Endothelial cell (in vitro differentiated cells): ENCODE data around the gene USP15. TPM values are rescaled to one million over a fixed set of nuclear protein-coding genes. Genes with fewer than 3 reads are reported as not detected.
A peak's percentile ranks its signal among the peaks of the same experiment; 100 is the strongest.

ENCODE experiments used
- DNase-seq: peaks from one replicate; pipeline ENCODE4 v3.0.0; 2021; ENCODE audit warnings: low spot score
- H3K27ac Mint-ChIP-seq: one replicate; pipeline ENCODE4 v1.8.0; 2021; ENCODE audit warnings: mixed read lengths, inconsistent platforms; ENCODE audit not compliant: unreplicated experiment
- H3K27me3 Mint-ChIP-seq: one replicate; pipeline ENCODE4 v1.8.0; 2021; ENCODE audit warnings: mild to moderate bottlenecking, moderate library complexity, mixed read lengths, inconsistent platforms; ENCODE audit not compliant: unreplicated experiment
- H3K36me3 Mint-ChIP-seq: one replicate; pipeline ENCODE4 v1.8.0; 2021; ENCODE audit warnings: mild to moderate bottlenecking, low read depth, mixed read lengths, inconsistent platforms; ENCODE audit not compliant: unreplicated experiment
- H3K4me1 Mint-ChIP-seq: one replicate; pipeline ENCODE4 v1.8.0; 2021; ENCODE audit warnings: mild to moderate bottlenecking, mixed read lengths, inconsistent platforms; ENCODE audit not compliant: unreplicated experiment
- H3K4me3 Mint-ChIP-seq: one replicate; pipeline ENCODE4 v1.8.0; 2021; ENCODE audit warnings: mild to moderate bottlenecking, mixed read lengths, inconsistent platforms; ENCODE audit not compliant: unreplicated experiment
- H3K9me3 Mint-ChIP-seq: one replicate; pipeline ENCODE4 v1.8.0; 2021; ENCODE audit warnings: mixed read lengths, inconsistent platforms; ENCODE audit not compliant: unreplicated experiment
- total RNA-seq: library from RNA; stranded (reverse); fragmentation: NEBNext Ultra II Directional; extraction: Animal tissue kit (Norgen Biotek cat#: 25700); gene quantifications from one replicate; pipeline ENCODE4 v1.2.1, GENCODE V29; 2021; ENCODE audit not compliant: unreplicated experiment
- TF ChIP-seq, protein P1 (sequence below): fragments of 200-600 bp; sonication (generic); IDR thresholded peaks from one replicate; pipeline ENCODE4 v1.5.0; 2021; ENCODE audit warnings: antibody characterized with exemption; ENCODE audit not compliant: unreplicated experiment

The USP15 gene
- total RNA-seq, 1 donor from 2014 or later, result 98.2 TPM

DNA sequence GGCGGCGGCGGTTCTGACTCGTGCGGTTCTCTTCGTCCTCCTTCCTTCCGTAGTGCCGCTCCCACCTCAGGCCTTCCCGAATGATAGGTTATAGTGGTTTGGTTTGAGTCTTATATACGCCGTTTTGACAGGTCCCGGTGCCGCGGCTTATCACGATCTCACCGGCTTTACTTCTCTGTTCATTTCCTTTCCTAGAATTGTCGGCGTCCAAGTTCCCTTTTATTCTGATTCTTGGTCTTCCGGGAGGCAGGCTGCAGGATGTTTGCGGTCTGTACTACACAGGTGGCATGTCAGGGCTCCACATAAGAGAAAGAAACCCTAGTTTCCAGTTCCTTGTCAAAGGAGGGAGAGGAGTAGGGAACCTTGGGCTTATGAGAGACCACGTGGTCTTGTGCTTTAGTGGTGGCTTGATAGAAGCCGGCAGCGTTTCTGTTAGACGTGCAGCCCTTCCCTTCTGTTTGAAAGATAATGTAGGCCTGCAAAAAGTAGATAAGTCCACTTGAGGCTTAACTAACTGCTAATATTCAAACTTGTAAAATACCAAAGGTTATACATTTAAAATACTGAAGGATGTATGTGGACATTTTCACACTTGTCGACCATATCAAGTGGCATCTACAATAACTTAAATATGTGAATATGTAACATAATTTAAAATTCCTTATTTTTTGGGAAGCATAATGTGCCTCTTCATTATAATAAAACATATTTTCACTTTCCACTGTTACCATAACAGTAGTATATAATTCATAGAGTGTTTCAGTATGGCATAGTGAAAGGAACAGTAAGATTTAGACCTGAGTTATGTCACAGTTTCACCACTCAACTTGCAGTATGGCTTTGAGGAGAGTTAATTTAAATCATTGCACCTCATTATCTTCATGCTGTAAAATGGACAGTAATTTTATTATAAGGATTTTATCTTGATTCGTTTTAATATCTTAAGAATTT lies 804 bp downstream of the USP15 start:
- H3K9me3 Mint-ChIP-seq, result no peaks in the 10 kb centered on the region
- peaks cover 8% of the 10 kb centered on the region for H3K36me3 Mint-ChIP-seq
- TF ChIP-seq, protein P1, sequence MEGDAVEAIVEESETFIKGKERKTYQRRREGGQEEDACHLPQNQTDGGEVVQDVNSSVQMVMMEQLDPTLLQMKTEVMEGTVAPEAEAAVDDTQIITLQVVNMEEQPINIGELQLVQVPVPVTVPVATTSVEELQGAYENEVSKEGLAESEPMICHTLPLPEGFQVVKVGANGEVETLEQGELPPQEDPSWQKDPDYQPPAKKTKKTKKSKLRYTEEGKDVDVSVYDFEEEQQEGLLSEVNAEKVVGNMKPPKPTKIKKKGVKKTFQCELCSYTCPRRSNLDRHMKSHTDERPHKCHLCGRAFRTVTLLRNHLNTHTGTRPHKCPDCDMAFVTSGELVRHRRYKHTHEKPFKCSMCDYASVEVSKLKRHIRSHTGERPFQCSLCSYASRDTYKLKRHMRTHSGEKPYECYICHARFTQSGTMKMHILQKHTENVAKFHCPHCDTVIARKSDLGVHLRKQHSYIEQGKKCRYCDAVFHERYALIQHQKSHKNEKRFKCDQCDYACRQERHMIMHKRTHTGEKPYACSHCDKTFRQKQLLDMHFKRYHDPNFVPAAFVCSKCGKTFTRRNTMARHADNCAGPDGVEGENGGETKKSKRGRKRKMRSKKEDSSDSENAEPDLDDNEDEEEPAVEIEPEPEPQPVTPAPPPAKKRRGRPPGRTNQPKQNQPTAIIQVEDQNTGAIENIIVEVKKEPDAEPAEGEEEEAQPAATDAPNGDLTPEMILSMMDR, result no peak
- peak overlapping the region; percentile 98 for H3K27ac Mint-ChIP-seq
- H3K4me1 Mint-ChIP-seq, result peaks cover 33% of the 10 kb centered on the region
- peak; percentile 52 for DNase-seq
- H3K27me3 Mint-ChIP-seq, result peaks cover 4% of the 10 kb centered on the region
- H3K4me3 Mint-ChIP-seq, result peak overlapping the region; percentile 96

DNA sequence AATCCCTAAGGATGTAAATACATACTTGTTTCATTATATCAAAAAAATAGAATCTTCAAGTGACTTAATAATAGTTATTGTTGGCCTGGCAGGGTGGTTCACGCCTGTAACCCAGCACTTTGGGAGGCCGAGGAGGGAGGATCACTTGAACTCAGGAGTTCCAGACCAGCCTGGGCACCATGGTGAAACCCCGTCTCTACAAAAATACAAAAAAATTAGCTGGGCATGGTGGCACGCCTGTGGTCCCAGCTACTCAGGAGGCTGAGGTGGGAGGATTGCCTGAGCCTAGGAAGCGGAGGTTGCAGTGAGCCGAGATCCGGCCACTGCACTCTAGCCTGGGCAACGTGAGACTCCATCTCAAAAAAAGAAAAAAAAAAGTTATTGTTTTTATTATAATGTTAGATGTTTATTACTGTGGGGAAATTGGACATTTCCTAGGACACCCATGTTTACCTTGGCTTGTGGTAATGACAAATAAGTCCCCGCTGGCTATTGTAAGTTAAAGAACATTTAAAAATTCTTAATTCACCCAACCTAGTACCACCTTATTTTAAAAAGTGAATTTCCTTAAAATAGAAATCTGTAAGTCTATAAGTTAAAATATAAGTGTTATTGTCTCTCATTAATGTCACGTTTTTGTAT lies 1.8 kb downstream of the USP15 start:
- Mint-ChIP-seq H3K4me1 (peaks cover 29% of the 10 kb centered on the region), H3K27ac (no peak overlapping the region), H3K27me3 (peaks cover 4% of the 10 kb centered on the region), H3K4me3 (peak overlapping the region; percentile 78), H3K36me3 (peaks cover 8% of the 10 kb centered on the region), H3K9me3 (no peaks in the 10 kb centered on the region)
- TF ChIP-seq, protein P1, result no peak
- no peak for DNase-seq

DNA sequence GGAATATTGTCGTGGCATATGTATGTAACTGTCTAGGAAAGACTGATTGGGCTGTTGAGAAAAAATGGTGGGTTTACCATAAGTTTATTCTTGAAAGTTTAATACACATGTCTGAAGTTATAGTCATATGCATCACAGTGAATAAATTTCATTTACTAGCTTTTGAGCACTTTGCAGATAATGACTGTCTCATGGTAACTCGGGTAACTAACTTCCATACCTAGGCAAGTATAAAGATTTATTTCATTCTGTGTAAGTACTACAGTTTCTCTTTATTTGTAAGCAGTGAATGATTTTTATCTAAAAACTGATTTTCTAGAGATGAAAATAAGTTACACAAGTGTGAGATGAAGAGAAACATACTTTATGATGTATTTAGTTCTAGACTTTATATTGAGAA lies 3.0 kb downstream of the USP15 start:
- H3K4me3 Mint-ChIP-seq, result no peak overlapping the region
- H3K36me3 Mint-ChIP-seq, result peaks cover 8% of the 10 kb centered on the region
- peaks cover 4% of the 10 kb centered on the region for H3K27me3 Mint-ChIP-seq
- TF ChIP-seq, protein P1, result no peak
- no peak overlapping the region for H3K27ac Mint-ChIP-seq
- peaks cover 31% of the 10 kb centered on the region for H3K4me1 Mint-ChIP-seq
- H3K9me3 Mint-ChIP-seq, result no peaks in the 10 kb centered on the region
- no peak for DNase-seq

DNA sequence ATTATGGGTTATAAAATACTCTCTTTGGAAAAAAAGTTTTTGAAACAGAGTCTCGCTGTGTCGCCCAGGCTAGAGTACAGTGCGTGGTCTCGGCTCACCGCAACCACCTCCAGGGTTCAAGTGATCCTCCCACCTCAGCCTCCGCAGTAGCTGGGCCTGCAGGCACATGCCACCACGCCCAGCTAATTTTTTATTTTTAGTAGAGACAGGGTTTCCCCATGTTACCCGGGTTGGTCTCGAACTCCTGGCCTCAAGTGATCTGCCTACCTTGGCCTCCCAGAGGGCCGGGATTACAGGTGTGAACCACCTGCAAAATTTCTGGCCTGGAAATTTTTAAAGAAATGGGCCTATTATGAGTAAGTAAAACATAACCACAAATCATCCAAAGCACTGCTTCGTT lies 3.8 kb downstream of the USP15 start:
- H3K9me3 Mint-ChIP-seq, result no peaks in the 10 kb centered on the region
- no peak for DNase-seq
- no peak overlapping the region for H3K27ac Mint-ChIP-seq
- H3K27me3 Mint-ChIP-seq, result peaks cover 4% of the 10 kb centered on the region
- TF ChIP-seq, protein P1, result no peak
- peaks cover 8% of the 10 kb centered on the region for H3K36me3 Mint-ChIP-seq
- H3K4me3 Mint-ChIP-seq, result no peak overlapping the region
- peaks cover 34% of the 10 kb centered on the region for H3K4me1 Mint-ChIP-seq

DNA sequence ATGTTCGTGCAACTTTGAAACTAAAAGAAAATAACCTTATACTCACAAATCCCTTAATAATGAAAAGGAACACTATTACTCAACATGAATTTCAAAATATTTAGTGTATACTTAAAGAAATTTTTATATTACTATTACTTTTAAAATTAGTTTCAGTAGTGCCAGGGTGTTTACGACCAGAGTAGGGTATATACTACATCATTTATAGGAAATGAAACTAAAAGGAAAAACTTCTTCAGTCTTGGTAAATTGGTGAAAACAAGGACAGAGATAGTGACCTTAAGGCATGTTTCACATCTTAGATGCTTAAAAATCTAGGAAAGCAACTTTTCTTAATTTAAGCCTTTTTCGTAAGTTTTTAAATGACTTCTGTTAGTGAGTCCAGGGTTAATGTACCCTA lies 4.5 kb downstream of the USP15 start:
- TF ChIP-seq, protein P1, result no peak
- Mint-ChIP-seq H3K4me1 (peaks cover 28% of the 10 kb centered on the region), H3K27me3 (peaks cover 4% of the 10 kb centered on the region), H3K36me3 (peaks cover 5% of the 10 kb centered on the region), H3K4me3 (no peak overlapping the region), H3K27ac (no peak overlapping the region), H3K9me3 (no peaks in the 10 kb centered on the region)
- DNase-seq, result no peak
